Urothelium cell line (cell line): ENCODE measurements around the gene CCDC70.
A peak's percentile ranks its signal among the peaks of the same experiment; 100 is the strongest.

Experiments used
- DNase-seq: peaks from one replicate; pipeline ENCODE4 v3.0.0; 2011; ENCODE audit warnings: low spot score, mixed read lengths
- FAIRE-seq: peaks from 2 replicates; lab custom pipeline; 2011; peaks lifted over from hg19 to GRCh38; lab: Jason Lieb, UNC

CCDC70 gene

GRCh38 chr13:51856998-51857397 lies 4.8 kb upstream of the CCDC70 start:
- FAIRE-seq: no peak
- no peak for DNase-seq

GRCh38 chr13:51858433-51859247 lies 3.1 kb upstream of the CCDC70 start:
- no peak for FAIRE-seq
- no peak for DNase-seq

- no peak for FAIRE-seq
Observed at GRCh38 chr13:51862957-51863356, 1.2 kb downstream of the CCDC70 start.

GRCh38 chr13:51865838-51866237 lies 4.1 kb downstream of the CCDC70 start:
- DNase-seq: no peak
- FAIRE-seq: no peak

More at GRCh38 chr13:51862957-51863356, 1.2 kb downstream of the CCDC70 start:
- no peak for DNase-seq

- no peak for FAIRE-seq
- DNase-seq: no peak
Observed at GRCh38 chr13:51867062-51867461, 5.3 kb downstream of the CCDC70 start.

GRCh38 chr13:51869916-51870315 lies 8.1 kb downstream of the CCDC70 start:
- no peak for FAIRE-seq
- no peak for DNase-seq

GRCh38 chr13:51870616-51871015 lies 8.8 kb downstream of the CCDC70 start:
- no peak for FAIRE-seq
- DNase-seq: no peak

GRCh38 chr13:51873117-51873798 lies 11.5 kb downstream of the CCDC70 start:
- no peak for FAIRE-seq
- DNase-seq: no peak

- DNase-seq (no peak), FAIRE-seq (no peak)
Observed at GRCh38 chr13:51873837-51874236, 12.1 kb downstream of the CCDC70 start.

- no peak for DNase-seq
- FAIRE-seq: no peak
Observed at GRCh38 chr13:51874651-51875050, 12.9 kb downstream of the CCDC70 start.

- FAIRE-seq: no peak
- DNase-seq: no peak
Observed at GRCh38 chr13:51879133-51879532, 17.4 kb downstream of the CCDC70 start.

- FAIRE-seq: no peak
- no peak for DNase-seq
Observed at GRCh38 chr13:51881296-51881695, 19.5 kb downstream of the CCDC70 start.

- FAIRE-seq: no peak
- no peak for DNase-seq
Observed at GRCh38 chr13:51882570-51883225, 20.9 kb downstream of the CCDC70 start.

GRCh38 chr13:51883226-51883600 lies 21.4 kb downstream of the CCDC70 start:
- FAIRE-seq: no peak
- DNase-seq: no peak

GRCh38 chr13:51885651-51886050 lies 23.9 kb downstream of the CCDC70 start:
- no peak for FAIRE-seq
- no peak for DNase-seq

GRCh38 chr13:51887468-51887867 lies 25.7 kb downstream of the CCDC70 start:
- no peak for FAIRE-seq
- DNase-seq: no peak

- DNase-seq (no peak), FAIRE-seq (no peak)
Observed at GRCh38 chr13:51892657-51893056, 30.9 kb downstream of the CCDC70 start.

- DNase-seq (no peak), FAIRE-seq (no peak)
Observed at GRCh38 chr13:51894239-51894638, 32.5 kb downstream of the CCDC70 start.

- FAIRE-seq (no peak), DNase-seq (peak; percentile 52)
Observed at GRCh38 chr13:51895906-51896888, 34.4 kb downstream of the CCDC70 start.

- FAIRE-seq: no peak
- DNase-seq: no peak
Observed at GRCh38 chr13:51900471-51900870, 38.7 kb downstream of the CCDC70 start.

GRCh38 chr13:51902776-51903175 lies 41.0 kb downstream of the CCDC70 start:
- FAIRE-seq (no peak), DNase-seq (no peak)
